ENCODE data around the gene DYNLRB2. TPM values are rescaled to one million over a fixed set of nuclear protein-coding genes. Genes with fewer than 3 reads are reported as not detected.

The DYNLRB2 gene
- total RNA-seq, 1 donor: not detected

GRCh38 chr16:80507538-80507937, 33.3 kb upstream of the DYNLRB2 start:
- no peaks in the 10 kb centered on the region for H3K4me1 ChIP-seq (ENCODE audit: insufficient read depth, low read length)
- H3K79me2 ChIP-seq (ENCODE audit: insufficient read depth, low read length): no peaks in the 10 kb centered on the region
- no peaks in the 10 kb centered on the region for H3K27me3 ChIP-seq (ENCODE audit: insufficient read depth, low read length)
- no peaks in the 10 kb centered on the region for H3K36me3 ChIP-seq (ENCODE audit: insufficient read depth, low read length)
- H2AFZ ChIP-seq (ENCODE audit: low read length): no peak overlapping the region
- no peak for TF ChIP-seq CTCF (IDR thresholded peaks at IDR 0.05; ENCODE audit: extremely low read depth, low read depth, low read length)
- H3K4me3 ChIP-seq (ENCODE audit: insufficient read depth, low read length): no peak overlapping the region
- H3K4me2 ChIP-seq (ENCODE audit: insufficient read depth, low read length): no peak overlapping the region
- no peak overlapping the region for H3K27ac ChIP-seq (ENCODE audit: low read depth, low read length)
- no peaks in the 10 kb centered on the region for H3K9me3 ChIP-seq (ENCODE audit: low read depth, low read length)
- H4K20me1 ChIP-seq (ENCODE audit: insufficient read depth, low read length): no peaks in the 10 kb centered on the region
- no peak for DNase-seq (ENCODE audit: insufficient read length, low spot score, missing footprints)

GRCh38 chr16:80509872-80510271, 30.9 kb upstream of the DYNLRB2 start:
- no peaks in the 10 kb centered on the region for H3K36me3 ChIP-seq (ENCODE audit: insufficient read depth, low read length)
- no peak for DNase-seq (ENCODE audit: insufficient read length, low spot score, missing footprints)
- no peak for TF ChIP-seq CTCF (IDR thresholded peaks at IDR 0.05; ENCODE audit: extremely low read depth, low read depth, low read length)

GRCh38 chr16:80511824-80512592, 28.8 kb upstream of the DYNLRB2 start:
- Histone ChIP-seq H3K27ac (ENCODE audit: low read depth, low read length) (no peak overlapping the region), H3K9me3 (ENCODE audit: low read depth, low read length) (no peaks in the 10 kb centered on the region), H3K4me1 (ENCODE audit: insufficient read depth, low read length) (no peaks in the 10 kb centered on the region), H3K27me3 (ENCODE audit: insufficient read depth, low read length) (peaks cover 6% of the 10 kb centered on the region), H3K4me3 (ENCODE audit: insufficient read depth, low read length) (no peak overlapping the region), H3K4me2 (ENCODE audit: insufficient read depth, low read length) (no peak overlapping the region), H3K79me2 (ENCODE audit: insufficient read depth, low read length) (no peaks in the 10 kb centered on the region), H2AFZ (ENCODE audit: low read length) (no peak overlapping the region), H4K20me1 (ENCODE audit: insufficient read depth, low read length) (no peaks in the 10 kb centered on the region), H3K36me3 (ENCODE audit: insufficient read depth, low read length) (no peaks in the 10 kb centered on the region)
- no peak for DNase-seq (ENCODE audit: insufficient read length, low spot score, missing footprints)
- no peak for TF ChIP-seq CTCF (IDR thresholded peaks at IDR 0.05; ENCODE audit: extremely low read depth, low read depth, low read length)

More at GRCh38 chr16:80509872-80510271, 30.9 kb upstream of the DYNLRB2 start:
- H2AFZ ChIP-seq (ENCODE audit: low read length): no peak overlapping the region
- H4K20me1 ChIP-seq (ENCODE audit: insufficient read depth, low read length): no peaks in the 10 kb centered on the region
- peaks cover 6% of the 10 kb centered on the region for H3K27me3 ChIP-seq (ENCODE audit: insufficient read depth, low read length)
- H3K9me3 ChIP-seq (ENCODE audit: low read depth, low read length): no peaks in the 10 kb centered on the region
- no peak overlapping the region for H3K4me3 ChIP-seq (ENCODE audit: insufficient read depth, low read length)
- no peak overlapping the region for H3K4me2 ChIP-seq (ENCODE audit: insufficient read depth, low read length)
- no peaks in the 10 kb centered on the region for H3K79me2 ChIP-seq (ENCODE audit: insufficient read depth, low read length)
- H3K4me1 ChIP-seq (ENCODE audit: insufficient read depth, low read length): no peaks in the 10 kb centered on the region
- H3K27ac ChIP-seq (ENCODE audit: low read depth, low read length): no peak overlapping the region

GRCh38 chr16:80512593-80512853, 28.3 kb upstream of the DYNLRB2 start:
- H3K4me2 ChIP-seq (ENCODE audit: insufficient read depth, low read length): no peak overlapping the region
- no peaks in the 10 kb centered on the region for H3K36me3 ChIP-seq (ENCODE audit: insufficient read depth, low read length)
- H3K4me1 ChIP-seq (ENCODE audit: insufficient read depth, low read length): no peaks in the 10 kb centered on the region
- no peak overlapping the region for H3K4me3 ChIP-seq (ENCODE audit: insufficient read depth, low read length)
- H3K9me3 ChIP-seq (ENCODE audit: low read depth, low read length): no peaks in the 10 kb centered on the region
- no peaks in the 10 kb centered on the region for H3K79me2 ChIP-seq (ENCODE audit: insufficient read depth, low read length)
- H4K20me1 ChIP-seq (ENCODE audit: insufficient read depth, low read length): no peaks in the 10 kb centered on the region
- TF ChIP-seq CTCF (IDR thresholded peaks at IDR 0.05; ENCODE audit: extremely low read depth, low read depth, low read length): no peak
- H2AFZ ChIP-seq (ENCODE audit: low read length): no peak overlapping the region
- DNase-seq (ENCODE audit: insufficient read length, low spot score, missing footprints): no peak
- H3K27ac ChIP-seq (ENCODE audit: low read depth, low read length): no peak overlapping the region
- peaks cover 6% of the 10 kb centered on the region for H3K27me3 ChIP-seq (ENCODE audit: insufficient read depth, low read length)
